Midbrain (tissue), 1 donor: ENCODE results near the gene ZNF536.
"Not testable (repeated sequence)": the region's sequence is repeated elsewhere in the genome, so short reads cannot be mapped to it uniquely, and the experiment has no call there.

ENCODE experiments used
- DNase-seq: peaks from one replicate; lab custom pipeline; 2025; lab: John Stamatoyannopoulos, UW

Gene ZNF536

GRCh38 chr19:30419568-30420180, 47.5 kb downstream of the ZNF536 start:
- DNase-seq, result peak; percentile 22

- DNase-seq, result no peak
These were observed 48.1 kb downstream of the ZNF536 start for GRCh38 chr19:30420316-30420715.

DNA sequence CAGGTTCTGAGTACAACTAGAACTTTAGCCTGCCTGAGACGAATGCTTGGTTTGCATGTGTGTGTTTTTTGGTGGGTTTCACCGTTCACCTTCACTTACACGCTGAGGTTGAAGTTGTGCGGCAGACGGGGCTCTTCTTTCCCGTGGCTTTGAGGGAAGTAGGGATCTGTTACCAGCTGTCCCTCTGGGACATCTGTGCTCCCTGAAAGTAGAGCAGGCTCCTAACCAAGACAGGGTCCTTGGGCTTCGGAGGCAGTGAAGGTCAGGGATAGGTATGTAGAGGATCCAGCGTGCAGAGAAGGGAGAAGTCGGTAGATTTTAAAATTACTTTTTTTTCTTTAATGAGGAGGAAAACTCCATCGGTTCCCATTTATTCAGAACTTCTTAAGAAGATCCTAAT, 48.7 kb downstream of the ZNF536 start:
- DNase-seq, result no peak

DNA sequence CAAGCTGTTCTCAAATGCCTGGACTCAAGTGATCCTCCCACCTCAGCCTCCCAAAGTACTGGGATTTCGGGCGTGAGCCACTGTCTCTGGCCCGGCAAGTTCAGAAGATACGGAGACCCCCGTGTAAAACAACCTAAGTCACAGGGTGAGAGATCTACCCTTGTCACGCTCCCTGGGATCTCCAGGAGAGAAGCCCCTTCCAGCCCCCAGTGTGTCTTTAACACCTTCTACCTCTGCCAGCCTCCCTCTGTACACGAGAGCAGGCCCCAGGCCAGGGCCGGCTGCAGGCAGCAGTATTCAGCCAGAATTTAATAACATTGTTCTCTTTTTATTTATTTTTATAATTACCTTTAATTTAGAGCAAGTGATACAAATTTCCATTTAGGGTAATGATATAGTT, 49.4 kb downstream of the ZNF536 start:
- DNase-seq, result no peak

DNA sequence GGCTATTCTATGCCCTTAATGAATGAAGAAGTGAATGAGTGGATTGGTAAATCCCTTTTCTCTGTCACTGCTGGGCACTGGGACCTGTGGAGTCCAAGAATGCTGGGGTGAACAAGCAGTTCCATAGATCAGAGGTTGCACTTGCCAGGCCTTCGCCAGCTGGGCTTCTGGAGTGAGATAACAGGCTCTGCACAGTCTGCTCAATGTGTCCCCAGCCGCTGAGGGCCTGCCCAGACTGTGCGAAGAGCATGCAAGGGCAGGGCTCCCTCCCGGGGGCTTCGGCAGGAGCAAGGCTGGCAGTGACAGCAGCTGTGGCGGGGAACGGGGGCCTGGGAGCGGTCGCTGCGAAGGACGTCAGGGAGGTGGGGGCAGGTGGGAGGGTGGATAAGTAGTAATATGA, 51.3 kb downstream of the ZNF536 start:
- no peak for DNase-seq

- DNase-seq, result no peak
These were observed 54.0 kb downstream of the ZNF536 start for GRCh38 chr19:30425885-30426838.

GRCh38 chr19:30426864-30427263, 54.7 kb downstream of the ZNF536 start:
- no peak for DNase-seq

DNA sequence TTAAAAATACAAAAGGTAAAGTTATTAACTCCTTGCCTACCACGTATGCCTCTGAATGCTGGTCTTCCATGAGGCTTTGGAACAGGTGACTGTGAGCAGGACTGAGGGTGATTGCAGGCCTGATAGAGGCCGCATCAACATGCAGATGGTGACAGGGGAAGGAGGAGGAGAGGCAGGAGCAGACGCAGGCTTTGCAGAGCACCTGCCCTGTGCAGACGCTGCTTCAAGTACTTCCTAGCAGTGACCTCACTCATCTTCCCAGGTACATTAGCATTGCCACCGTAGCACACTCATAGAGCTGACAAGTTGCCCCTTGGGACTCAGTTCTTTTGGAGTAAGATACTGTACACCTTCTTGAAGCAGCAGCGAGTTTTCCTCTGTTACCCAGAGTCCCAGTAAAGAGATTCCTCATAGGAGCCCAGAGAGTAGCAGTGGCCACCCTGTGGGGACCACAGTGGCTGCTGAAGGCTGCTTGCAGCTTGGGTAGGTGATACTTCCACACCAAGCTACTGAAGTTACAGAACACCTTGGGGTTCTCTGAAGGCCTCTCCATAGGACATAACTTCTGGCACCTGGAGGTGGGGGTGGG, 56.0 kb downstream of the ZNF536 start:
- no peak for DNase-seq

DNA sequence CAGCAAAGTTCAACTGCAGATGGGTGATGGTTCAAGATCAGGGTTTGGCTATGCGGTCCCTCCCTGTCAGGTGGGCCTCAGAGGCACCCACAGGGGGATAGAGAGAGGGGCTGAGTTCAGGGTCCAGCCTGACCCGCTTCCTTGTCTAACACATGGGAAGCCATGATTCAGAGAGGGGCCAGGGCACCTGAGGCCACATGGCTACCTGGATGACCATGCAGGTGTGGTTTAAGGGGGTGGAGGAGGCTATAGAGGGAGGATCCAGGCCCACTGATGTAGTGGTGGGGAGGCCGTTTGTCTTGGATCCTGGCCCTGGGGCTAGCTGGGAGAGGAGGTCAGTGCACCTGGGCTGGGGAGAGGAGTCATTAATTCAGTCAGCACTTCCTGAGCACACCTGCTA, 56.7 kb downstream of the ZNF536 start:
- no peak for DNase-seq

- no peak for DNase-seq
These were observed 58.1 kb downstream of the ZNF536 start for GRCh38 chr19:30430206-30430734.

- no peak for DNase-seq
These were observed 59.4 kb downstream of the ZNF536 start for GRCh38 chr19:30431591-30431990.

DNA sequence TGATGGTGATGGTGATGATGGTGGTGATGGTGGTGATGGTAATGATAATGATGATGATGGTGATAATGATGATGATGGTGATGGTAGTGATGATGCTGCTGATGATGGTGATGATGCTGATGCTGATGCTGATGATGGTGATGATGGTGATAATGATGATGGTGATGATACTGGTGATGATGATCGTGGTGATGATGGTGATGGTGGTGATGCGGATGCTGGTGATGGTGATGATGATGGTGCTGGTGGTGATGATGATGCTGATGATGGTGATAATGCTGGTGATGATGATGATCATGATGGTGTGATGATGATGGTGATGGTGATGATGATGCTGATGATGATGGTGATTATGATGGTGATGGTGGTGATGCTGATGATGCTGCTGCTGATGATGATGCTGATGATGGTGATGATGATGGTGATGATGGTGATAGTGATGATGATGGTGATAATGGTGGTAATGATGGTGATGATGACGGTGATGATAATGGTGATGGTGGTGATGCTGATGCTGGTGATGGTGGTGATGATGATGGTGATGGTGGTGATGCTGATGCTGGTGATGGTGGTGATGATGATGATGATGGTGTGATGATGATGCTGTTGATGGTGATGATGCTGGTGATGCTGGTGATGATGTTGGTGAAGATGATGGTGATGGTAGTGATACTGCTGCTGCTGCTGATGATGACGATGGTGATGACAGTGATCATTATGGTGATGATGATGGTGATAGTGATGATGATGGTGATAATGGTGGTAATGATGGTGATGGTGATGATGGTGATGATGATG, 62.8 kb downstream of the ZNF536 start:
- no peak for DNase-seq

- no peak for DNase-seq
These were observed 65.7 kb downstream of the ZNF536 start for GRCh38 chr19:30437869-30438268.

- DNase-seq, result no peak
These were observed 67.1 kb downstream of the ZNF536 start for GRCh38 chr19:30439310-30439709.

- no peak for DNase-seq
These were observed 68.8 kb downstream of the ZNF536 start for GRCh38 chr19:30441011-30441410.

GRCh38 chr19:30442674-30443073, 70.5 kb downstream of the ZNF536 start:
- DNase-seq, result no peak

GRCh38 chr19:30443531-30444252, 71.5 kb downstream of the ZNF536 start:
- no peak for DNase-seq

DNA sequence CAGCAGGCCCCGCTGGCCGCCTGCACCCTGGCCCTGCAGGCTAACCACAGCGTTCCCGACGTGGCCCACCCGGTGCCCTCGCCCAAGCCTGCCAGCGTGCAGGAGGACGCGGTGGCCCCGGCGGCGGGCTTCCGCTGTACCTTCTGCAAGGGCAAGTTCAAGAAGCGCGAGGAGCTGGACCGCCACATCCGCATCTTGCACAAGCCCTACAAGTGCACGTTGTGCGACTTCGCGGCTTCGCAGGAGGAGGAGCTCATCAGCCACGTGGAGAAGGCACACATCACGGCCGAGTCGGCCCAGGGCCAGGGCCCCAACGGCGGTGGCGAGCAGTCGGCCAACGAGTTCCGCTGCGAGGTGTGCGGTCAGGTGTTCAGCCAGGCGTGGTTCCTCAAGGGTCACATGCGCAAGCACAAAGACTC, 72.1 kb downstream of the ZNF536 start:
- DNase-seq, result no peak

- no peak for DNase-seq
These were observed 72.6 kb downstream of the ZNF536 start for GRCh38 chr19:30444686-30445232.

- no peak for DNase-seq
These were observed 73.2 kb downstream of the ZNF536 start for GRCh38 chr19:30445385-30445784.

DNA sequence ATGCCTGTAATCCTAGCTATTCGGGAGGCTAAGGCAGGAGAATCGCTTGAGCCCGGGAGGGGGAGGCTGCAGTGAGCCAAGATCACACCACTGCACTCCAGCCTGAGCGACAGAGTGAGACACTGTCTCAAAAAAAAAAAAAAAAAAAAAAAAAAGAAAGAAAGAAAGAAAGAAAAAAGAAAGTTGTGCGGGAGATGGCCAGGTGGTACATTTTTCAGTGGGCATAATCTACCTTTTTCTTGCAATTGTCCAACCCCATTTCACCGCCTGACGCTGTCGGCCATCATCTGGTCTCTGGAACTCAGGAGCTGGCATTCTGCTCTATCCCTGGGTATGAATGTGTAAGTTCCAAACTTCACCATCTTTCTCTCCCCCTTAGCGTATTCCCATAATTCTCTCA, 73.9 kb downstream of the ZNF536 start:
- DNase-seq, result not testable (repeated sequence)
